Lower lobe of right lung (tissue), 2 donors: ENCODE data around the gene XIRP1. TPM values are rescaled to one million over a fixed set of nuclear protein-coding genes. Genes with fewer than 3 reads are reported as not detected.

Source experiments
- ATAC-seq, 2 donors: fragments of 200-7000 bp; cut with Tn5 transposase; one replicate each; pipeline ENCODE4 v1.9.1; 2020 to 2022; ENCODE audit warnings: mild to moderate bottlenecking in 2 of 2, moderate library complexity in 2 of 2
- DNase-seq: peaks from one replicate; pipeline ENCODE4 v3.0.0-alpha.2; 2020
- H3K27ac ChIP-seq: fragments of 200-600 bp; one replicate; pipeline ENCODE4 v1.8.0; 2022
- H3K27me3 ChIP-seq: fragments of 200-600 bp; one replicate; pipeline ENCODE4 v1.8.0; 2022; ENCODE audit warnings: low read depth
- H3K36me3 ChIP-seq: fragments of 200-600 bp; one replicate; pipeline ENCODE4 v1.8.0; 2022; ENCODE audit warnings: mild to moderate bottlenecking
- H3K4me1 ChIP-seq: fragments of 200-600 bp; one replicate; pipeline ENCODE4 v1.8.0; 2022
- H3K4me3 ChIP-seq: fragments of 200-600 bp; one replicate; pipeline ENCODE4 v1.8.0; 2022; ENCODE audit warnings: mild to moderate bottlenecking
- H3K9me3 ChIP-seq: fragments of 200-600 bp; one replicate; pipeline ENCODE4 v1.8.0; 2022
- intact Hi-C: fragments of 100-400 bp; cut with DNase I; formaldehyde crosslinking; loops from one replicate; pipeline ENCODE4 v1.11.0; 2022
- total RNA-seq: library from RNA; stranded (reverse); fragmentation: NEBNext Ultra II Directional; extraction: Animal tissue kit (Norgen Biotek cat#: 25700); gene quantifications from one replicate; pipeline ENCODE4 v1.2.1, GENCODE V29; 2021
- TF ChIP-seq, protein P1 (sequence below): fragments of 200-600 bp; IDR thresholded peaks from one replicate; pipeline ENCODE4 v1.8.0; 2022; ENCODE audit warnings: antibody characterized with exemption, mild to moderate bottlenecking
- donor health status: DM: no; HTN: yes; CAD: no; lungs with severe emphysema.

XIRP1 gene
- total RNA-seq, 1 donor from 2014 or later = not detected

DNA sequence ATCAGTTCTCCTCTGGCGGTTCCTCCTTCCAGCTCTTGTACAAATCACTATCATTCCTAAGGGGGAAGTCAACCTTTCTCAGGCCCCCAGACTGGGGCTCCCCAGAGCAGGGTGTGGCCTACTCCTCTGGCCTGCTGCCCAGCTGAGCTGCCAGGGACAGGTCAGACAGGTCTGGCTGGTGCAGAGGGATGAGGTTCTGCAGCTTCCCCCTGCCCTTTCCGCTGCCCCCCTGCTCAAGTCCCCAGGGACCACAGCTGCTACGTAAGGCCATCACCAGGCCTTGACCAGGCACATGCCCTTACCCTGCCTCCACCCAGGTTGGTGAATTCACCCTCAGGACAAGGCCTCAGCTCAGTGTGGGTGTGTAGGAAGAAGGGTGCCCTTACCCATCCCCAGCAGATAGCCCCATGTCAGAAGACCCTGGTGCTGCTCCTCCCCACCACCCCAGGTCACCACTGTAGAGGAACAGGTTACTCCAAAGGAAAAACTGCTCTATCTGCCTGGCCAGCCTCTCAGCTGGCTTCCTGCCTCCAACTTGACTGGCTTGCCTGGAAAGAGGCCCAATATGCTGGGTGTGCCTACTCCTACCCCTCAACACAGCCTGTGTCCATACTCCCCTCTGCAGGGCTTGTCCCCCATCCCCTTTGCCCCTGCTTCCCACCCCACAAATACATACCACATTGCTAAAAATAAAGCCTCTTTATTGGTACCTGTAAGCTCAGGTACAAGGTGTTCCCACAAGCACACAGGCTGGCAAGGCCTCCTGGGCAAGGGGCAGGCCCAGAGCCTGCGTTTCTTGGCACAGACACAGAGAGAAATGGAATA is 51.0 kb downstream of the XIRP1 start:
- intact Hi-C loops = no loop called here
- Histone ChIP-seq H3K4me1 (peaks cover 57% of the 10 kb centered on the region), H3K9me3 (no peaks in the 10 kb centered on the region), H3K36me3 (peaks cover 85% of the 10 kb centered on the region), H3K27ac (peak overlapping the region; percentile 79), H3K4me3 (peak overlapping the region; percentile 25), H3K27me3 (no peaks in the 10 kb centered on the region)
- ATAC-seq = peak; percentile 74 to 86
- TF ChIP-seq, protein P1, sequence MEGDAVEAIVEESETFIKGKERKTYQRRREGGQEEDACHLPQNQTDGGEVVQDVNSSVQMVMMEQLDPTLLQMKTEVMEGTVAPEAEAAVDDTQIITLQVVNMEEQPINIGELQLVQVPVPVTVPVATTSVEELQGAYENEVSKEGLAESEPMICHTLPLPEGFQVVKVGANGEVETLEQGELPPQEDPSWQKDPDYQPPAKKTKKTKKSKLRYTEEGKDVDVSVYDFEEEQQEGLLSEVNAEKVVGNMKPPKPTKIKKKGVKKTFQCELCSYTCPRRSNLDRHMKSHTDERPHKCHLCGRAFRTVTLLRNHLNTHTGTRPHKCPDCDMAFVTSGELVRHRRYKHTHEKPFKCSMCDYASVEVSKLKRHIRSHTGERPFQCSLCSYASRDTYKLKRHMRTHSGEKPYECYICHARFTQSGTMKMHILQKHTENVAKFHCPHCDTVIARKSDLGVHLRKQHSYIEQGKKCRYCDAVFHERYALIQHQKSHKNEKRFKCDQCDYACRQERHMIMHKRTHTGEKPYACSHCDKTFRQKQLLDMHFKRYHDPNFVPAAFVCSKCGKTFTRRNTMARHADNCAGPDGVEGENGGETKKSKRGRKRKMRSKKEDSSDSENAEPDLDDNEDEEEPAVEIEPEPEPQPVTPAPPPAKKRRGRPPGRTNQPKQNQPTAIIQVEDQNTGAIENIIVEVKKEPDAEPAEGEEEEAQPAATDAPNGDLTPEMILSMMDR = no peak
- peak; percentile 90 for DNase-seq

GRCh38 chr3:39140341-39140971 is 51.9 kb downstream of the XIRP1 start:
- H3K36me3 ChIP-seq = peaks cover 75% of the 10 kb centered on the region
- peak overlapping the region; percentile 79 for H3K27ac ChIP-seq
- intact Hi-C loops = no loop called here

GRCh38 chr3:39139442-39139841 is 53.0 kb downstream of the XIRP1 start:
- intact Hi-C loops = no loop called here
- Histone ChIP-seq H3K36me3 (peaks cover 65% of the 10 kb centered on the region), H3K27ac (no peak overlapping the region), H3K9me3 (no peaks in the 10 kb centered on the region), H3K4me3 (no peak overlapping the region), H3K27me3 (no peaks in the 10 kb centered on the region), H3K4me1 (peaks cover 59% of the 10 kb centered on the region)
- ATAC-seq (no peak), DNase-seq (no peak)
- TF ChIP-seq, protein P1 = no peak

More at GRCh38 chr3:39140341-39140971, 51.9 kb downstream of the XIRP1 start:
- H3K4me3 ChIP-seq = no peak overlapping the region
- H3K27me3 ChIP-seq = no peaks in the 10 kb centered on the region
- TF ChIP-seq, protein P1 = no peak
- peaks cover 57% of the 10 kb centered on the region for H3K4me1 ChIP-seq
- ATAC-seq = no peak
- no peaks in the 10 kb centered on the region for H3K9me3 ChIP-seq
- DNase-seq = no peak

GRCh38 chr3:39138804-39139415 is 53.5 kb downstream of the XIRP1 start:
- TF ChIP-seq, protein P1 = no peak
- DNase-seq (no peak), ATAC-seq (no peak)
- H3K4me3 ChIP-seq = no peak overlapping the region
- intact Hi-C loops = no loop called here
- no peak overlapping the region for H3K27ac ChIP-seq
- H3K4me1 ChIP-seq = peaks cover 64% of the 10 kb centered on the region
- H3K27me3 ChIP-seq = no peaks in the 10 kb centered on the region
- no peaks in the 10 kb centered on the region for H3K9me3 ChIP-seq
- peaks cover 60% of the 10 kb centered on the region for H3K36me3 ChIP-seq

GRCh38 chr3:39137991-39138803 is 54.2 kb downstream of the XIRP1 start:
- ATAC-seq (no peak), DNase-seq (no peak)
- intact Hi-C loops = no loop called here
- TF ChIP-seq, protein P1 = no peak
- H3K9me3 ChIP-seq = no peaks in the 10 kb centered on the region
- no peak overlapping the region for H3K27ac ChIP-seq
- no peak overlapping the region for H3K4me3 ChIP-seq
- no peaks in the 10 kb centered on the region for H3K27me3 ChIP-seq
- peaks cover 69% of the 10 kb centered on the region for H3K4me1 ChIP-seq
- H3K36me3 ChIP-seq = peaks cover 53% of the 10 kb centered on the region
